MM.1S (cell line): ENCODE measurements around the gene GCLC.

Experiments used
- CTCF ChIP-seq: fragments of 300-600 bp; sonication (generic); IDR thresholded peaks from 2 replicates; pipeline ENCODE4 v1.5.1; 2016; ENCODE audit warnings: antibody characterized with exemption, low read length, mixed read lengths
- EZH2 ChIP-seq: fragments of 300-600 bp; sonication (generic); optimal IDR thresholded peaks from 2 replicates; pipeline ENCODE3; 2017; ENCODE audit warnings: low read depth, mild to moderate bottlenecking, antibody characterized with exemption, low read length, mixed read lengths

GRCh38 chr6:53510746-53511145, 34.2 kb downstream of the GCLC start:
- TF ChIP-seq CTCF = no peak
- no peak for TF ChIP-seq EZH2
